MM.1S (cell line): Measurements from ENCODE around the gene CD300LB.
A peak's percentile ranks its signal among the peaks of the same experiment; 100 is the strongest.

Experiments
- DNase-seq: peaks from one replicate; pipeline ENCODE4 v3.0.0-alpha.2; 2015
- H2AFZ ChIP-seq: fragments of 300-600 bp; sonication (generic); 2 replicates; pipeline ENCODE4 v1.6.0; 2016; ENCODE audit warnings: antibody characterized with exemption, low read length
- H3F3A ChIP-seq: fragments of 300-600 bp; sonication (generic); 2 replicates; pipeline ENCODE4 v1.6.1; 2016; ENCODE audit warnings: mild to moderate bottlenecking, antibody characterized with exemption, low read length, moderate library complexity, mixed read lengths; ENCODE audit not compliant: insufficient read depth
- H3K27ac ChIP-seq: fragments of 300-600 bp; sonication (generic); 2 replicates; pipeline ENCODE4 v1.5.1; 2016; ENCODE audit warnings: mild to moderate bottlenecking, low read length
- H3K27me3 ChIP-seq: fragments of 300-600 bp; sonication (generic); replicated peaks from 2 replicates; pipeline ENCODE4 v1.6.0; 2016; ENCODE audit warnings: low read length; ENCODE audit not compliant: insufficient read depth
- H3K36me3 ChIP-seq: fragments of 300-600 bp; sonication (generic); replicated peaks from 2 replicates; pipeline ENCODE4 v1.6.1; 2016; ENCODE audit warnings: mild to moderate bottlenecking, low read length, mixed read lengths; ENCODE audit not compliant: insufficient read depth
- H3K4me1 ChIP-seq: fragments of 300-600 bp; sonication (generic); 2 replicates; pipeline ENCODE4 v1.6.1; 2016; ENCODE audit warnings: low read length, mixed read lengths
- H3K4me2 ChIP-seq: fragments of 300-600 bp; sonication (generic); 2 replicates; pipeline ENCODE4 v1.6.0; 2016; ENCODE audit warnings: low read depth, low read length
- H3K4me3 ChIP-seq: fragments of 300-600 bp; sonication (generic); 2 replicates; pipeline ENCODE4 v1.5.1; 2016; ENCODE audit warnings: low read length, mixed read lengths
- H3K79me2 ChIP-seq: fragments of 300-600 bp; sonication (generic); 2 replicates; pipeline ENCODE4 v1.6.1; 2016; ENCODE audit warnings: mixed run types, low read length, mixed read lengths
- H3K9ac ChIP-seq: fragments of 300-600 bp; sonication (generic); 2 replicates; pipeline ENCODE4 v1.6.1; 2016; ENCODE audit warnings: low read length, mixed read lengths
- H3K9me2 ChIP-seq: fragments of 300-600 bp; sonication (generic); replicated peaks from 2 replicates; pipeline ENCODE4 v1.6.1; 2016; ENCODE audit warnings: mild to moderate bottlenecking, low read length, mixed read lengths; ENCODE audit not compliant: insufficient read depth
- H3K9me3 ChIP-seq: fragments of 300-600 bp; sonication (generic); replicated peaks from 2 replicates; pipeline ENCODE4 v1.6.1; 2016; ENCODE audit warnings: mild to moderate bottlenecking, low read length, mixed read lengths; ENCODE audit not compliant: insufficient read depth
- H4K20me1 ChIP-seq: fragments of 300-600 bp; sonication (generic); 2 replicates; pipeline ENCODE4 v1.6.1; 2016; ENCODE audit warnings: mild to moderate bottlenecking, low read length, moderate library complexity, mixed read lengths; ENCODE audit not compliant: insufficient read depth
- EZH2 ChIP-seq: fragments of 300-600 bp; sonication (generic); optimal IDR thresholded peaks from 2 replicates; pipeline ENCODE3; 2017; ENCODE audit warnings: low read depth, mild to moderate bottlenecking, antibody characterized with exemption, low read length, mixed read lengths
- EZH2phosphoT487 ChIP-seq: fragments of 300-600 bp; sonication (generic); IDR thresholded peaks from 2 replicates; pipeline ENCODE4 v1.6.1; 2018; ENCODE audit warnings: antibody characterized with exemption, low read length
- TF ChIP-seq, protein P1 (sequence below): fragments of 300-600 bp; sonication (generic); IDR thresholded peaks from 2 replicates; pipeline ENCODE4 v1.5.1; 2016; ENCODE audit warnings: antibody characterized with exemption, low read length, mixed read lengths

Gene CD300LB

DNA sequence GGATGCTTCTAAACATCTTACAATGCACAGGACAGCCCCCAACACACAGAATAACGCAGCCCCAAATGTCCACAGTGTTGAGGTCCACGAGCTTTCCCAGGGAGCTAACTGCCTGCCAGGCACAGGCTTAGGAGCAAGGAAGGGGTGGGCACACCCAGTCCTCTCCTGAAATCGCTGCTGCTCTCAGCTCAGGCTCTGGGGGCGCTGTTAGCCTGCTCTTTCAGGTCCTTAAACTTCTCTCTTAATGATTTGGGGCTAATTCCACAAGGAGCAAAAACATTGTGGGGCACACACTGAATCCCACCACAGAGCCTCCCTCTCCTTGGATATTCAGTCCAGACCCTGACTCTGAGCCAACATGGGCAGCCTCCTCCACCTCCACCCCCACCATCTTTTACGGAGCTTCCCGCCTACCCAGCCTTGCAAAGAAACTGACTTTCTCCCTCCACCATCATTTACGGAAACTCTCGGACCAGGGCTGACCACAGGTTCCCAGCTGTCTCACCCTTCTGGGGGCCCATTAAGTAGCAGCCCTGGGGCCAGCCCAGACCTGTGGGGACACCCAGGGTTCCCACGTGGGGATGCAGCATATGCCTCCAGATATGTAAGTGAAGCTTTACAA lies 35.0 kb upstream of the CD300LB start:
- TF ChIP-seq, protein P1, sequence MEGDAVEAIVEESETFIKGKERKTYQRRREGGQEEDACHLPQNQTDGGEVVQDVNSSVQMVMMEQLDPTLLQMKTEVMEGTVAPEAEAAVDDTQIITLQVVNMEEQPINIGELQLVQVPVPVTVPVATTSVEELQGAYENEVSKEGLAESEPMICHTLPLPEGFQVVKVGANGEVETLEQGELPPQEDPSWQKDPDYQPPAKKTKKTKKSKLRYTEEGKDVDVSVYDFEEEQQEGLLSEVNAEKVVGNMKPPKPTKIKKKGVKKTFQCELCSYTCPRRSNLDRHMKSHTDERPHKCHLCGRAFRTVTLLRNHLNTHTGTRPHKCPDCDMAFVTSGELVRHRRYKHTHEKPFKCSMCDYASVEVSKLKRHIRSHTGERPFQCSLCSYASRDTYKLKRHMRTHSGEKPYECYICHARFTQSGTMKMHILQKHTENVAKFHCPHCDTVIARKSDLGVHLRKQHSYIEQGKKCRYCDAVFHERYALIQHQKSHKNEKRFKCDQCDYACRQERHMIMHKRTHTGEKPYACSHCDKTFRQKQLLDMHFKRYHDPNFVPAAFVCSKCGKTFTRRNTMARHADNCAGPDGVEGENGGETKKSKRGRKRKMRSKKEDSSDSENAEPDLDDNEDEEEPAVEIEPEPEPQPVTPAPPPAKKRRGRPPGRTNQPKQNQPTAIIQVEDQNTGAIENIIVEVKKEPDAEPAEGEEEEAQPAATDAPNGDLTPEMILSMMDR, result peak; percentile 68
- TF ChIP-seq EZH2phosphoT487, result no peak
- DNase-seq, result peak; percentile 26
- H3K4me2 ChIP-seq, result no peak overlapping the region

DNA sequence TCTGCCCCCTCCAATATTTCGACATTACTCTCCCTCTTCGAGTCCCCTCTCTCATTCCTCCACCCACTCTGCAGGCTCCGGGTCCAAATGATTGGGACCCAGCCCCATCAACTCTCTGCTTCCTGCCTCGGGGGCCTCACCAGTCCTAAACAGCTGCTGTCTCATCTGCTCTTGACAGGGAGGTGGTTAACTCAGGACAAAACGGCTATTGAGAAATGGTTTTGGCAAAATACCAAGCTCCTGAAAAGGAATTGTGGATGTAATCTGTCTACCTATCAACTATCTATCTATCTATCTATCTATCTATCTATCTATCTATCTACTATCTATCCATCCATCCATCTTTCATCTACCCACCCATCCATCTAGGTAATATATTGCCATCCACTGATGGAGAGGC lies 33.9 kb upstream of the CD300LB start:
- H3K36me3 ChIP-seq, result no peaks in the 10 kb centered on the region

More for the DNA sequence above, 35.0 kb upstream of the CD300LB start:
- Histone ChIP-seq H3K9me2 (no peaks in the 10 kb centered on the region), H2AFZ (no peak overlapping the region), H3K79me2 (no peaks in the 10 kb centered on the region), H3K27me3 (peaks cover 85% of the 10 kb centered on the region), H3K4me1 (no peaks in the 10 kb centered on the region), H3K9me3 (no peaks in the 10 kb centered on the region), H3F3A (no peaks in the 10 kb centered on the region), H3K4me3 (no peak overlapping the region), H3K9ac (no peak overlapping the region), H3K36me3 (no peaks in the 10 kb centered on the region), H3K27ac (no peak overlapping the region), H4K20me1 (no peaks in the 10 kb centered on the region)

DNA sequence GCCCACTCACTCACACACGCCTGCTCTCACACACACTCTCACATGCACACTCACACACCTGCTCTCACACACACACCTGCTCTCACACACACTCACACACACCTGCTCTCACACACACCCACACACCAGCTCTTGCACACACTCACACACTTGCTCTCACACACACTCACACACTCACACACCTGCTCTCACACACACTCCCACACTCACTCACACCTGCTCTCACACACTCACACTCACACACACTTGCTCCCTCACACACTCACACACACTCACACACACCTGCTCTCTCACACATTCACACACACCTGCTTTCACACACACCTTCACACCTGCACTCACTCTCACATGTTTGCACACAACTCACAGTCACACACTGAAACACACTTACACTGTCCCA lies 32.1 kb upstream of the CD300LB start:
- Histone ChIP-seq H3K9me2 (no peaks in the 10 kb centered on the region), H2AFZ (no peak overlapping the region), H3K27ac (no peak overlapping the region), H3K9me3 (no peaks in the 10 kb centered on the region), H3K79me2 (no peaks in the 10 kb centered on the region), H3F3A (no peaks in the 10 kb centered on the region), H3K27me3 (peaks cover 92% of the 10 kb centered on the region), H3K4me2 (no peak overlapping the region), H3K36me3 (no peaks in the 10 kb centered on the region), H4K20me1 (no peaks in the 10 kb centered on the region), H3K4me3 (no peak overlapping the region), H3K9ac (no peak overlapping the region), H3K4me1 (no peaks in the 10 kb centered on the region)
- no peak for TF ChIP-seq EZH2phosphoT487
- TF ChIP-seq, protein P1, result no peak
- TF ChIP-seq EZH2, result no peak
- no peak for DNase-seq

More for the DNA sequence above, 33.9 kb upstream of the CD300LB start:
- H3K9me2 ChIP-seq, result no peaks in the 10 kb centered on the region
- H4K20me1 ChIP-seq, result no peaks in the 10 kb centered on the region
- no peak for DNase-seq
- no peaks in the 10 kb centered on the region for H3F3A ChIP-seq
- H3K27me3 ChIP-seq, result peaks cover 85% of the 10 kb centered on the region
- H3K27ac ChIP-seq, result no peak overlapping the region
- H3K9me3 ChIP-seq, result no peaks in the 10 kb centered on the region
- H3K4me1 ChIP-seq, result no peaks in the 10 kb centered on the region
- H3K9ac ChIP-seq, result no peak overlapping the region
- no peak overlapping the region for H3K4me3 ChIP-seq
- TF ChIP-seq, protein P1, result no peak
- TF ChIP-seq EZH2phosphoT487 (no peak), EZH2 (no peak)
- H3K79me2 ChIP-seq, result no peaks in the 10 kb centered on the region
- H3K4me2 ChIP-seq, result no peak overlapping the region
- H2AFZ ChIP-seq, result no peak overlapping the region
